B cell (primary cell): Measurements from ENCODE around the gene ABCA1. TPM values are rescaled to one million over a fixed set of nuclear protein-coding genes. Genes with fewer than 3 reads are reported as not detected.

Experiments used
- ATAC-seq: fragments of 200-7000 bp; cut with Tn5 transposase; one replicate; pipeline ENCODE4 v1.10.0; 2021; ENCODE audit warnings: low read depth, mild to moderate bottlenecking, moderate number of reproducible peaks, moderate library complexity
- CTCF ChIA-PET: fragments of 350-600 bp; sonication (Branson Sonifier 250); formaldehyde crosslinking; loops from one replicate; lab custom pipeline; 2021; ENCODE audit warnings: antibody characterized with exemption, inconsistent platforms; lab: Charles Lee
- POLR2A ChIA-PET: fragments of 350-600 bp; sonication (Branson Sonifier 250); formaldehyde crosslinking; loops from one replicate; lab custom pipeline; 2021; ENCODE audit warnings: antibody characterized with exemption; lab: Charles Lee
- DNase-seq: peaks from one replicate; pipeline ENCODE4 v3.0.0; 2013
- H2AFZ ChIP-seq: 2 replicates; pipeline ENCODE4 v1.6.1; 2012; ENCODE audit warnings: mild to moderate bottlenecking, low read depth, low read length; ENCODE audit not compliant: insufficient read depth, poor library complexity, severe bottlenecking
- H3K27ac ChIP-seq, 2 donors: 1 replicate in 1 of 2; 2 replicates in 1 of 2; pipeline ENCODE4 v1.5.1; 2012 to 2013; ENCODE audit warnings: low read length in 2 of 2, mild to moderate bottlenecking in 2 of 2, moderate library complexity in 1 of 2
- H3K27me3 ChIP-seq, 4 experiments: fragments of 200-600 bp in 1 of 4; sonication (generic) in 1 of 4; replicated peaks in 1 of 4; 1 replicate in 2 of 4; 2 replicates in 2 of 4; pipeline versions ENCODE4 v1.6.1 to v1.7.0; 2013 to 2016; ENCODE audit warnings: low read length in 3 of 4, mild to moderate bottlenecking in 2 of 4, mixed read lengths in 1 of 4, moderate library complexity in 1 of 4; ENCODE audit not compliant: insufficient read depth in 4 of 4, control insufficient read depth in 3 of 4; ENCODE audit errors: control extremely low read depth in 1 of 4
- H3K36me3 ChIP-seq, 2 experiments: replicated peaks in 1 of 2; 1 replicate in 1 of 2; 2 replicates in 1 of 2; pipeline versions ENCODE4 v1.6.1 to v1.7.1; 2013; ENCODE audit warnings: low read length in 1 of 2; ENCODE audit not compliant: insufficient read depth in 2 of 2, control insufficient read depth in 1 of 2; ENCODE audit errors: control extremely low read depth in 1 of 2, extremely low read depth in 1 of 2
- H3K4me1 ChIP-seq, 2 donors: fragments of 200-600 bp in 1 of 2; sonication (generic) in 1 of 2; 1 replicate in 1 of 2; 2 replicates in 1 of 2; pipeline versions ENCODE4 v1.5.1 to v1.6.1; 2013 to 2017; ENCODE audit warnings: low read length in 2 of 2; ENCODE audit not compliant: control insufficient read depth in 2 of 2, insufficient read depth in 2 of 2
- H3K4me2 ChIP-seq: replicated peaks from 2 replicates; pipeline ENCODE3; 2012; ENCODE audit warnings: mild to moderate bottlenecking, low read depth, low read length; ENCODE audit not compliant: poor library complexity, severe bottlenecking
- H3K4me3 ChIP-seq, 5 experiments: fragments of 200-600 bp in 1 of 5; sonication (generic) in 1 of 5; 1 replicate in 3 of 5; 2 replicates in 2 of 5; pipeline versions ENCODE4 v1.5.1 to v1.7.0; 2011 to 2016; ENCODE audit warnings: low read length in 4 of 5, mild to moderate bottlenecking in 4 of 5, low read depth in 2 of 5, control low read depth in 1 of 5, moderate library complexity in 1 of 5; ENCODE audit not compliant: insufficient read depth in 1 of 5; ENCODE audit errors: control extremely low read depth in 1 of 5, extremely low read depth in 1 of 5
- H3K79me2 ChIP-seq: fragments of 200-600 bp; sonication (generic); one replicate; pipeline ENCODE4 v1.6.0; 2016; ENCODE audit warnings: low read length; ENCODE audit not compliant: control insufficient read depth, insufficient read depth
- H3K9ac ChIP-seq: fragments of 200-600 bp; sonication (generic); 2 replicates; pipeline ENCODE4 v1.6.1; 2017; ENCODE audit warnings: mild to moderate bottlenecking, low read length, moderate library complexity
- H3K9me3 ChIP-seq, 3 donors: one replicate each; pipeline versions ENCODE4 v1.6.1 to v1.7.1; 2013; ENCODE audit warnings: low read length in 2 of 3; ENCODE audit not compliant: control insufficient read depth in 2 of 3, insufficient read depth in 1 of 3; ENCODE audit errors: control extremely low read depth in 1 of 3
- H4K20me1 ChIP-seq: 2 replicates; pipeline ENCODE4 v1.6.0; 2012; ENCODE audit warnings: mild to moderate bottlenecking, low read length; ENCODE audit not compliant: insufficient read depth, control insufficient read depth, poor library complexity, severe bottlenecking
- H3K27ac Mint-ChIP-seq: one replicate; pipeline ENCODE4 v1.8.0; 2021; ENCODE audit warnings: mixed read lengths
- H3K27me3 Mint-ChIP-seq: one replicate; pipeline ENCODE4 v1.8.0; 2021; ENCODE audit warnings: mixed read lengths
- H3K4me1 Mint-ChIP-seq: one replicate; pipeline ENCODE4 v1.8.0; 2021; ENCODE audit warnings: mixed read lengths
- H3K4me3 Mint-ChIP-seq: one replicate; pipeline ENCODE4 v1.8.0; 2021; ENCODE audit warnings: mixed read lengths
- H3K9me3 Mint-ChIP-seq: one replicate; pipeline ENCODE4 v1.8.0; 2022; ENCODE audit warnings: mixed read lengths; ENCODE audit not compliant: insufficient read depth
- EZH2 ChIP-seq: IDR thresholded peaks from 2 replicates; pipeline ENCODE4 v1.6.1; 2012; ENCODE audit warnings: borderline replicate concordance, low read depth, mild to moderate bottlenecking, moderate library complexity, low read length; ENCODE audit not compliant: insufficient read depth, poor library complexity, severe bottlenecking
- WGBS: methylation state at CpG from one replicate; pipeline ENCODE4 v1.1.5; 2013; ENCODE audit warnings: missing lambda C conversion rate; ENCODE audit not compliant: insufficient coverage; 5-methylcytosine and 5-hydroxymethylcytosine counted together
- intact Hi-C: fragments of 100-400 bp; cut with micrococcal nuclease; formaldehyde crosslinking; loops from one replicate; pipeline ENCODE4 v1.10.0; 2022
- polyA plus RNA-seq: library from polyadenylated mRNA; depleted of rRNA; stranded (reverse); fragments of >200 nt; gene quantifications from 2 replicates; pipeline ENCODE4 v1.2.3, GENCODE V29; 2012
- total RNA-seq, 2 donors: library from RNA; stranded (reverse); fragments of 120-200 nt in 1 of 2; gene quantifications; 1 replicate in 1 of 2; 2 replicates in 1 of 2; pipeline versions ENCODE4 v1.2.3 to v1.2.4, GENCODE V29; 2013 to 2022
- TF ChIP-seq, protein P1 (sequence below): fragments of 200-600 bp; IDR thresholded peaks from one replicate; pipeline ENCODE4 v1.8.0; 2022; ENCODE audit warnings: antibody characterized with exemption, mild to moderate bottlenecking

Gene ABCA1
- total and polyA plus RNA-seq, 2 donors (not counting 1 experiment from before 2014, with no cell fraction given) = 5.2 to 24.0 TPM

DNA sequence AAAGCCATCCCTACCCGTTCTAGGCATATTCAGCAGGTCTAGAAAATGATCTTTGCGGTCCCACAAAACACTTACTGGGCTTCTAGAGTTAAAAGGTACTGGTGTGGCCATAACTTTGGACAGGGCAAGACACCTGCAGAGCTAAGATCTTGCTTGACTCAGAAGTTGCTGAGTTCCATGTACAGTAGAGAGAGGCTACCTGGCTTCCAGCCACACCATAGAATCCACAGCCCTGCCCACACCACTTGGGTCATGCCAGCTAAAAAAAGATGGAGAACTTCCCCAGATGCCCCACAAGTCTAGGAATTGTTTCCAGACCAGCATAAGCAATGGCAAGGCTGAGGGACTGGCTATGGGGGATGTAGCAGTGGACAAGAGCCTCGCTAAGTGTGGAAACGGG lies 52.1 kb downstream of the ABCA1 start:
- no peak overlapping the region for H3K4me3 ChIP-seq
- H3K27me3 ChIP-seq = no peaks in the 10 kb centered on the region
- no peaks in the 10 kb centered on the region for H3K9me3 Mint-ChIP-seq
- H3K79me2 ChIP-seq = peaks cover 7% of the 10 kb centered on the region
- 91% methylated on average over 4 of the region's 4 CpGs for WGBS
- no peaks in the 10 kb centered on the region for H3K4me1 ChIP-seq
- TF ChIP-seq EZH2 = no peak
- TF ChIP-seq, protein P1, sequence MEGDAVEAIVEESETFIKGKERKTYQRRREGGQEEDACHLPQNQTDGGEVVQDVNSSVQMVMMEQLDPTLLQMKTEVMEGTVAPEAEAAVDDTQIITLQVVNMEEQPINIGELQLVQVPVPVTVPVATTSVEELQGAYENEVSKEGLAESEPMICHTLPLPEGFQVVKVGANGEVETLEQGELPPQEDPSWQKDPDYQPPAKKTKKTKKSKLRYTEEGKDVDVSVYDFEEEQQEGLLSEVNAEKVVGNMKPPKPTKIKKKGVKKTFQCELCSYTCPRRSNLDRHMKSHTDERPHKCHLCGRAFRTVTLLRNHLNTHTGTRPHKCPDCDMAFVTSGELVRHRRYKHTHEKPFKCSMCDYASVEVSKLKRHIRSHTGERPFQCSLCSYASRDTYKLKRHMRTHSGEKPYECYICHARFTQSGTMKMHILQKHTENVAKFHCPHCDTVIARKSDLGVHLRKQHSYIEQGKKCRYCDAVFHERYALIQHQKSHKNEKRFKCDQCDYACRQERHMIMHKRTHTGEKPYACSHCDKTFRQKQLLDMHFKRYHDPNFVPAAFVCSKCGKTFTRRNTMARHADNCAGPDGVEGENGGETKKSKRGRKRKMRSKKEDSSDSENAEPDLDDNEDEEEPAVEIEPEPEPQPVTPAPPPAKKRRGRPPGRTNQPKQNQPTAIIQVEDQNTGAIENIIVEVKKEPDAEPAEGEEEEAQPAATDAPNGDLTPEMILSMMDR = no peak
- intact Hi-C loops = no loop called here
- no peak overlapping the region for H3K27ac ChIP-seq
- H3K27me3 Mint-ChIP-seq = no peaks in the 10 kb centered on the region
- peaks cover 20% of the 10 kb centered on the region for H4K20me1 ChIP-seq
- no peak overlapping the region for H3K4me3 Mint-ChIP-seq
- peaks cover 5% of the 10 kb centered on the region for H3K4me1 Mint-ChIP-seq
- no peak overlapping the region for H3K9ac ChIP-seq
- no peak overlapping the region for H3K4me2 ChIP-seq
- POLR2A ChIA-PET = no interaction called here
- H3K27ac Mint-ChIP-seq = no peak overlapping the region
- DNase-seq = no peak
- H3K9me3 ChIP-seq = no peaks in the 10 kb centered on the region
- H2AFZ ChIP-seq = no peak overlapping the region
- peaks cover 2 to 58% of the 10 kb centered on the region in 2 experiments for H3K36me3 ChIP-seq
- no peak for ATAC-seq
- CTCF ChIA-PET = interaction anchor here (0.9 to 2.0 kb wide), 4 partner anchors 13 to 963 kb away, joined by 3 to 8 read pairs (median 4); no protein-coding TSS in a partner anchor

DNA sequence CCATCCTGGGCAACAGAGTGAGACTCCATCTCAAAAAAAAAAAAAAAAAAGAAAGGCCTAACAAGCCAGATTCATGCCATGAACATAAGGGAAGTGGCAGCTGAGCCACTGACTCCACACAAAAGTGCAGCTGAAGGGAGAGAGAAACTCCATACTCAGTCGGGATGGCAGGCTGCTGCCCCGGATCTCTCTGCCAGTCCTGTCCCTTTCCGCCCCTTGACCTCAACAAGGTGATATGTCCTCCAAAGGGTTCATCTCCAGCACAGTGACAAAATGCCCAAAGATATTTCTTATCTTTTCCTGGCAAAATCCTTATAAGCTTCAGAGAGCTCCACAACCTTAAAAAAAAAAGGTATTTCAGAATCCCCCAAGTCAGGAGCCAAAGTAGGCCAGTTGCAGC lies 52.6 kb downstream of the ABCA1 start:
- 95% methylated on average over 3 of the region's 3 CpGs for WGBS
- Histone ChIP-seq H3K4me2 (no peak overlapping the region), H3K9ac (no peak overlapping the region), H3K27ac (no peak overlapping the region), H2AFZ (no peak overlapping the region), H4K20me1 (peaks cover 20% of the 10 kb centered on the region), H3K9me3 (no peaks in the 10 kb centered on the region), H3K4me1 (peaks cover 0 to 1% of the 10 kb centered on the region in 2 donors), H3K4me3 (no peak overlapping the region), H3K79me2 (peaks cover 7% of the 10 kb centered on the region), H3K36me3 (peaks cover 2 to 54% of the 10 kb centered on the region in 2 experiments), H3K27me3 (no peaks in the 10 kb centered on the region)
- no peak for ATAC-seq
- H3K27ac Mint-ChIP-seq = no peak overlapping the region
- H3K27me3 Mint-ChIP-seq = no peaks in the 10 kb centered on the region
- no peak for DNase-seq
- H3K4me1 Mint-ChIP-seq = peaks cover 7% of the 10 kb centered on the region
- POLR2A ChIA-PET = no interaction called here
- H3K4me3 Mint-ChIP-seq = no peak overlapping the region
- no peaks in the 10 kb centered on the region for H3K9me3 Mint-ChIP-seq
- intact Hi-C loops = no loop called here
- CTCF ChIA-PET = interaction anchor here (0.9 to 2.0 kb wide), 2 partner anchors 12 to 964 kb away, joined by 5 to 8 read pairs; no protein-coding TSS in a partner anchor
- TF ChIP-seq, protein P1 = no peak
- no peak for TF ChIP-seq EZH2
